ENCODE data around the gene MSANTD1. TPM values are rescaled to one million over a fixed set of nuclear protein-coding genes. Genes with fewer than 3 reads are reported as not detected.
A peak's percentile ranks its signal among the peaks of the same experiment; 100 is the strongest.

MSANTD1 gene
- total RNA-seq, 3 donors from 2014 or later (not counting 1 experiment from before 2014, with no cell fraction given): 0.54 to 2.2 (median 1.8) TPM

- 97% methylated on average over 15 of the region's 16 CpGs for WGBS (ENCODE audit: insufficient coverage)
- no peaks in the 10 kb centered on the region for H3K27me3 ChIP-seq (ENCODE audit: control insufficient read depth, insufficient read depth, low read length)
- no peak overlapping the region for H3K4me3 Mint-ChIP-seq
- H3K36me3 ChIP-seq (ENCODE audit: control insufficient read depth, insufficient read depth, low read length): peaks cover 84% of the 10 kb centered on the region
- peaks cover under 1% of the 10 kb centered on the region for H3K4me1 ChIP-seq (ENCODE audit: control insufficient read depth, insufficient read depth, low read length)
- no peak for TF ChIP-seq CTCF (IDR thresholded peaks at IDR 0.05)
- no peak overlapping the region for H3K27ac Mint-ChIP-seq
- H3K36me3 Mint-ChIP-seq: peaks cover 12% of the 10 kb centered on the region
- no peak overlapping the region for H3K4me3 ChIP-seq (ENCODE audit: low read length)
- H3K27ac ChIP-seq (ENCODE audit: low read length): no peak overlapping the region
- ATAC-seq: no peak
- intact Hi-C loops (cut with micrococcal nuclease): no loop called here
- peaks cover 0 to 7% of the 10 kb centered on the region in 2 donors for H3K4me1 Mint-ChIP-seq
- H3K27me3 Mint-ChIP-seq (ENCODE audit: low read depth in 2 of 2): no peaks in the 10 kb centered on the region
- no peaks in the 10 kb centered on the region for H3K9me3 ChIP-seq (ENCODE audit: control insufficient read depth, insufficient read depth, low read length)
- H3K9me3 Mint-ChIP-seq: no peaks in the 10 kb centered on the region
- no peak for DNase-seq
Observed at GRCh38 chr4:3232001-3232400, 17.0 kb upstream of the MSANTD1 start.

- WGBS (ENCODE audit: insufficient coverage): 95% methylated on average over 15 of the region's 15 CpGs
- Mint-ChIP-seq H3K27me3 (ENCODE audit: low read depth in 2 of 2) (no peaks in the 10 kb centered on the region), H3K36me3 (peaks cover 12% of the 10 kb centered on the region), H3K9me3 (no peaks in the 10 kb centered on the region), H3K27ac (no peak overlapping the region), H3K4me3 (no peak overlapping the region), H3K4me1 (peaks cover 0 to 7% of the 10 kb centered on the region in 2 donors)
- Histone ChIP-seq H3K4me1 (ENCODE audit: control insufficient read depth, insufficient read depth, low read length) (no peaks in the 10 kb centered on the region), H3K27ac (ENCODE audit: low read length) (no peak overlapping the region), H3K4me3 (ENCODE audit: low read length) (no peak overlapping the region), H3K9me3 (ENCODE audit: control insufficient read depth, insufficient read depth, low read length) (no peaks in the 10 kb centered on the region), H3K27me3 (ENCODE audit: control insufficient read depth, insufficient read depth, low read length) (no peaks in the 10 kb centered on the region), H3K36me3 (ENCODE audit: control insufficient read depth, insufficient read depth, low read length) (peaks cover 89% of the 10 kb centered on the region)
- intact Hi-C loops (cut with micrococcal nuclease): no loop called here
- DNase-seq (no peak), ATAC-seq (no peak)
- no peak for TF ChIP-seq CTCF (IDR thresholded peaks at IDR 0.05)
Observed at GRCh38 chr4:3232871-3233271, 16.1 kb upstream of the MSANTD1 start.

GRCh38 chr4:3233391-3234071, 15.4 kb upstream of the MSANTD1 start:
- Mint-ChIP-seq H3K27ac (peak overlapping the region in 1 of 2 donors; percentile 27), H3K4me3 (no peak overlapping the region), H3K9me3 (no peaks in the 10 kb centered on the region), H3K36me3 (peaks cover 12% of the 10 kb centered on the region), H3K4me1 (peaks cover 0 to 7% of the 10 kb centered on the region in 2 donors), H3K27me3 (ENCODE audit: low read depth in 2 of 2) (no peaks in the 10 kb centered on the region)
- Histone ChIP-seq H3K4me3 (ENCODE audit: low read length) (no peak overlapping the region), H3K36me3 (ENCODE audit: control insufficient read depth, insufficient read depth, low read length) (peaks cover 90% of the 10 kb centered on the region), H3K9me3 (ENCODE audit: control insufficient read depth, insufficient read depth, low read length) (no peaks in the 10 kb centered on the region), H3K27ac (ENCODE audit: low read length) (no peak overlapping the region), H3K4me1 (ENCODE audit: control insufficient read depth, insufficient read depth, low read length) (no peaks in the 10 kb centered on the region), H3K27me3 (ENCODE audit: control insufficient read depth, insufficient read depth, low read length) (no peaks in the 10 kb centered on the region)
- 93% methylated on average over 21 of the region's 21 CpGs for WGBS (ENCODE audit: insufficient coverage)
- no peak for DNase-seq
- intact Hi-C loops (cut with micrococcal nuclease): no loop called here
- ATAC-seq: no peak
- TF ChIP-seq CTCF (IDR thresholded peaks at IDR 0.05): no peak
